ENCODE measurements around the gene IQCK. TPM values are rescaled to one million over a fixed set of nuclear protein-coding genes. Genes with fewer than 3 reads are reported as not detected.

IQCK gene
- total and polyA plus RNA-seq, 3 donors from 2014 or later: 77.8 to 102 (median 91.3) TPM

DNA sequence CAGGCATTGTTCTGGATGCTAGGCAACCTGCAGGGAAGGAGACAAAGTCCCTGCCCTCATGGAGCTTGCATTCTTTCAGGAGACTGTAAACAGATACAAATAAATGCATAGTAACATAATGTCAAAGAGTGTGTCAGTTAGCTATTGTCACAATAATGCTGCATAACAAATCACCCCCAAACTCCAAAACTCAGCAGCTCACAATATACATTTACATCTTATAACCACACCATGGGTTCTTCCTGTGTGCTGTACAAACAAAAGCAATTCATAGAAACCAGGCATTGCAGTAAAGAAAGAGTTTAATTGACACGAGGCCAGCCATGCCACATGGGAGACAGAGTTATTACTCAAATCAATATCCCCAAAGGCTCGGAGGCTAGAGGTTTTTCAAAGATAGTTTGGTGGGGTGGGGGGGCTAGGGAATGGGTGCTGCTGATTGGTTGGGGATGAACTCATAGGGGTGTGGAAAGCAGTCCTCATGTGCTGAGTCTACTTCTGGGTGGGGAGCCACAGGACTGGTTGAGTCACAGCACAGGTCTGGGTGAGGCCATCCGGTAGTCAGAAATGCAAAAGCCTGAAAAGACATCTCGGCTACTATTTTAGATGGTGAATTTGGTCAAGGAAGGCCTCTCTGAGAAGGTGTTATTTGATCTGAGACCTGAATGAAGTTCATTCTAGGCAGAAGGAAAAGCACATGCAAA, 87.5 kb downstream of the IQCK start:
- Histone ChIP-seq H3K27ac (no peak overlapping the region), H3K4me1 (peaks cover 14% of the 10 kb centered on the region), H3K27me3 (no peaks in the 10 kb centered on the region), H3K36me3 (ENCODE audit: low read depth, missing control alignments) (no peaks in the 10 kb centered on the region), H3K4me3 (no peak overlapping the region), H3K9me3 (no peaks in the 10 kb centered on the region)
- intact Hi-C loops (cut with DNase I; ENCODE audit: low total_unique reads): no loop called here
- TF ChIP-seq, protein P1, sequence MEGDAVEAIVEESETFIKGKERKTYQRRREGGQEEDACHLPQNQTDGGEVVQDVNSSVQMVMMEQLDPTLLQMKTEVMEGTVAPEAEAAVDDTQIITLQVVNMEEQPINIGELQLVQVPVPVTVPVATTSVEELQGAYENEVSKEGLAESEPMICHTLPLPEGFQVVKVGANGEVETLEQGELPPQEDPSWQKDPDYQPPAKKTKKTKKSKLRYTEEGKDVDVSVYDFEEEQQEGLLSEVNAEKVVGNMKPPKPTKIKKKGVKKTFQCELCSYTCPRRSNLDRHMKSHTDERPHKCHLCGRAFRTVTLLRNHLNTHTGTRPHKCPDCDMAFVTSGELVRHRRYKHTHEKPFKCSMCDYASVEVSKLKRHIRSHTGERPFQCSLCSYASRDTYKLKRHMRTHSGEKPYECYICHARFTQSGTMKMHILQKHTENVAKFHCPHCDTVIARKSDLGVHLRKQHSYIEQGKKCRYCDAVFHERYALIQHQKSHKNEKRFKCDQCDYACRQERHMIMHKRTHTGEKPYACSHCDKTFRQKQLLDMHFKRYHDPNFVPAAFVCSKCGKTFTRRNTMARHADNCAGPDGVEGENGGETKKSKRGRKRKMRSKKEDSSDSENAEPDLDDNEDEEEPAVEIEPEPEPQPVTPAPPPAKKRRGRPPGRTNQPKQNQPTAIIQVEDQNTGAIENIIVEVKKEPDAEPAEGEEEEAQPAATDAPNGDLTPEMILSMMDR (IDR thresholded peaks at IDR 0.05): no peak
- TF ChIP-seq POLR2A (IDR thresholded peaks at IDR 0.05): no peak
- WGBS, 2 donors: 85 to 96% methylated on average over 4 of the region's 4 CpGs
- DNase-seq: no peak

DNA sequence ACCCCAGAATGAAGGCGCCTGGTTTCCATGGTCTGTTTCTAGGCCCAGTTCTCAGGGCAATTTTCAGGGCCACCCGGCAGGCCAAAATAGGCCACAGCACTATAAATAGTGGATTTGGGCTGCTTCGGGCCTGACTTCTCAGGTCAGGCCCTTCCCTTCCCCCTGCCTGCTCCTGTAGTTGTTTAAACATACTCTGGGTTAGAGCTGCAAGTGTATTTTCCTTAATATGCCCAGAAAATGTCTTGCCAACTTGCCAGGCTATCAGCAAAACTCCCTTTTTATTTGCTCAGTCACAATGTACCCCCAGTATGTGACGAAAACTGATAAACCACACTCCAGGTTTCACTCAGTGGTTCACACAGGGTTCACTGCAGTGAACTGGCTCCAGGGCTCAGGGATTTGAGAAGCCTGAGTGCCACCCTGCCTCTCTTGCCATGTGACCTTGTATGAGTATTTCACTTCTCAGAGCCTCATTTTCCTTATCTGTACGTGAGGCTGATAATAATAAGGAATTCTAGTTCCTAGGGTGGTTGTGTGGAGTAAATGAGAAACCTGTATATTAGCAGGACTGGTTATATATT, 90.1 kb downstream of the IQCK start:
- Histone ChIP-seq H3K9me3 (no peaks in the 10 kb centered on the region), H3K4me1 (peaks cover 14% of the 10 kb centered on the region), H3K36me3 (ENCODE audit: low read depth, missing control alignments) (no peaks in the 10 kb centered on the region), H3K4me3 (no peak overlapping the region), H3K27ac (peak overlapping the region; percentile 21 to 63), H3K27me3 (no peaks in the 10 kb centered on the region)
- TF ChIP-seq POLR2A (IDR thresholded peaks at IDR 0.05): no peak
- TF ChIP-seq, protein P1 (IDR thresholded peaks at IDR 0.05): no peak
- DNase-seq: peak; percentile 56
- WGBS, 2 donors: 39 to 42% methylated on average over 5 of the region's 5 CpGs
- intact Hi-C loops (cut with DNase I; ENCODE audit: low total_unique reads): no loop called here

DNA sequence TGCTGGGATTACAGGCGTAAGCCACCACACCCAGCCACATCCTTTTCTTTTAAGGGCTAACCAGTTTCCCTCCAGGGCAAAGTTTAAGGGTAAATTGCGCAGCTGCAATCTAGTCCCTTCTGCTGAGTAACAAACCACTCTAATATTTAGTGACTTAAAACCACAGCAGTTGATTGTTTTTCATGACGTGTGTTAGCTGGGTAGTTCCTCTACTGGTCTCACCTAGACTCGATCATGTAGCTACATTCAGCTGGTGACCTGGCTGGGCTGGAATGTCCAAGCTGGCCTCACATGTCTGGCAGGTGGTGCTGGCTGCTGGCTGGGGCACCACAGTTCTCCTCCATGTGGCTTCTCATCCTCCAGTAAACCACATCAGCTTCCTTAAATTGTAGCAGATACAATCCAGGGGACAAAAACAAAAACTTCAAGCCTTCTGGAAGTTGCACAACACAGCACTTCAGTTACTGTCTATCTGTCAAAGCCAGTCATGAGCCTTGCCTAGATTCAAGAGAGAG, 91.1 kb downstream of the IQCK start:
- TF ChIP-seq, protein P1 (IDR thresholded peaks at IDR 0.05): no peak
- TF ChIP-seq POLR2A (IDR thresholded peaks at IDR 0.05): no peak
- Histone ChIP-seq H3K4me3 (no peak overlapping the region), H3K4me1 (peaks cover 14% of the 10 kb centered on the region), H3K9me3 (no peaks in the 10 kb centered on the region), H3K27ac (no peak overlapping the region), H3K36me3 (ENCODE audit: low read depth, missing control alignments) (no peaks in the 10 kb centered on the region), H3K27me3 (no peaks in the 10 kb centered on the region)
- WGBS, 2 donors: 92 to 97% methylated on average over 4 of the region's 4 CpGs
- DNase-seq: no peak
- intact Hi-C loops (cut with DNase I; ENCODE audit: low total_unique reads): no loop called here

DNA sequence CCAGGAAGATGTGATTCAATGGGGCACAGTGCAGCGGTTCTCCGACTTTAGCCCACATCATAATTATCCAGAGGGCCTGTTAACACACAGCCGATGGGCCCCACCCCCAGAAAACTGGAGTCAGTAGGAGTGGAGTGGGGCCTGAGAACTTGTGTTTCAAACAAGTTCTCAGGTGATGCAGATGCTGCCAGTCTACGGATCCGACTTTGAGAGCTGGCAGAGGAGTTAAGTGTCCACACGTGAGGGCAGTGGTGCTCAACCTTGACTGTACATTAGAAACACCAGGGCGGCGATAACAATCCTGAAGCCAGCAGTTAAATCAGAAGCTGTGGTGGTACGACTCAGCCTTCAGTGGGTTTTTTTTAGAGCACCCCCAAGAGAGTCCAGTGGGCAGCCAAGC, 91.6 kb downstream of the IQCK start:
- no peak overlapping the region for H3K27ac ChIP-seq
- no peaks in the 10 kb centered on the region for H3K27me3 ChIP-seq
- 93 to 95% methylated on average over 9 of the region's 9 CpGs for WGBS, 2 donors
- no peaks in the 10 kb centered on the region for H3K9me3 ChIP-seq
- no peak for DNase-seq
- intact Hi-C loops (cut with DNase I; ENCODE audit: low total_unique reads): no loop called here
- H3K4me1 ChIP-seq: peaks cover 14% of the 10 kb centered on the region
- TF ChIP-seq POLR2A (IDR thresholded peaks at IDR 0.05): no peak
- TF ChIP-seq, protein P1 (IDR thresholded peaks at IDR 0.05): no peak
- H3K4me3 ChIP-seq: no peak overlapping the region
- H3K36me3 ChIP-seq (ENCODE audit: low read depth, missing control alignments): no peaks in the 10 kb centered on the region

Data from testis (tissue), 3 donors.